ENCODE measurements around the gene CADM1. TPM values are rescaled to one million over a fixed set of nuclear protein-coding genes. Genes with fewer than 3 reads are reported as not detected.

Gene CADM1
- total and polyA plus RNA-seq, 2 donors (not counting 1 experiment from before 2014, with no cell fraction given) = 15.4 to 86.0 TPM

- Histone ChIP-seq H3K9ac (ENCODE audit: insufficient read depth, low read length) (no peak overlapping the region), H3K4me3 (replicated peaks in 1 of 4; ENCODE audit: control extremely low read depth in 1 of 4, insufficient read depth in 1 of 4, low read depth in 3 of 4, low read length in 4 of 4) (no peak overlapping the region), H4K20me1 (ENCODE audit: control insufficient read depth, extremely low read depth, insufficient read depth, low read length) (no peaks in the 10 kb centered on the region), H2AFZ (ENCODE audit: low read length) (no peak overlapping the region), H3K4me2 (ENCODE audit: extremely low read depth, insufficient read depth, low read length) (no peak overlapping the region), H3K79me2 (ENCODE audit: control insufficient read depth, insufficient read depth, low read length) (no peaks in the 10 kb centered on the region), H3K4me1 (ENCODE audit: control insufficient read depth, extremely low read depth, insufficient read depth, low read length) (no peaks in the 10 kb centered on the region), H3K9me3 (ENCODE audit: control insufficient read depth, insufficient read depth, low read depth, low read length) (no peaks in the 10 kb centered on the region), H3K27ac (ENCODE audit: insufficient read depth, low read length) (no peak overlapping the region), H3K27me3 (ENCODE audit: control insufficient read depth, insufficient read depth, low read length) (no peaks in the 10 kb centered on the region), H3K36me3 (ENCODE audit: control insufficient read depth, insufficient read depth, low read length) (no peaks in the 10 kb centered on the region)
- TF ChIP-seq EZH2 (IDR thresholded peaks at IDR 0.05; ENCODE audit: low read length, missing control alignments) = no peak
- no peak for TF ChIP-seq CTCF (conservative IDR thresholded peaks at IDR 0.05 in 1 of 2, IDR thresholded peaks at IDR 0.05 in 1 of 2; ENCODE audit: low read depth in 1 of 2, low read length in 2 of 2)
- DNase-seq (ENCODE audit: low read depth in 2 of 2) = peak; percentile 86 to 98
Observed at GRCh38 chr11:115222218-115222862, 281.9 kb downstream of the CADM1 start.

DNA sequence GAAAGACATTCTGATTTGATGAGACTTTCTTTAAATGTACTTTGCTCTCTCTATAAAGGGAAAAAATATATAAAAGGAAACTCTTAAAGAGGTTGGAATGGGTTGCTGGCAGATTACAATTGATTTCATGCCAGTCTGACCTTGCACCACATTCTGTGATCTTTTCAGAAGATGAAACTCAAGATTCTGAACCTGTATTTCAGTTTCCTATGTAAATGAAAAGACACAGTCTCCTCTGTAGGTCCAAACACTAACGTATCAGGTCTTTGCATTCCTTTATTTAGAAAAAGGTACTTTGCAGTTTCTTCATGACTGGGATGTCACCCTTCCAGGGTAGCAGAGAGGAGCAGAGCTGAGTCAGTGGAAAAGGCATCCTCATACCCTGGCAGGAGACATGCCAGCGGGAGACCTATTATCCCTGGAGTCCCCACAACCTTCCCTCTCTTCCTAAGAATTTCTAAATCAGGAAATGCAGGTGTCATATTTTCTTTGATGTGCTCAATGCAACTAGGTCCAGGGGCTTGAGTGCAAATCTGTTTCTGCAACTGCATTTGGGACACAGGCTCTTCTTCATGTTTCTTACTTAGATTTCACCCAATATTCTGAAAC is 282.6 kb downstream of the CADM1 start:
- Histone ChIP-seq H3K4me3 (replicated peaks in 1 of 4; ENCODE audit: control extremely low read depth in 1 of 4, insufficient read depth in 1 of 4, low read depth in 3 of 4, low read length in 4 of 4) (no peak overlapping the region), H3K79me2 (ENCODE audit: control insufficient read depth, insufficient read depth, low read length) (no peaks in the 10 kb centered on the region), H3K9ac (ENCODE audit: insufficient read depth, low read length) (no peak overlapping the region), H3K27ac (ENCODE audit: insufficient read depth, low read length) (no peak overlapping the region), H2AFZ (ENCODE audit: low read length) (no peak overlapping the region), H3K36me3 (ENCODE audit: control insufficient read depth, insufficient read depth, low read length) (no peaks in the 10 kb centered on the region), H4K20me1 (ENCODE audit: control insufficient read depth, extremely low read depth, insufficient read depth, low read length) (no peaks in the 10 kb centered on the region), H3K4me2 (ENCODE audit: extremely low read depth, insufficient read depth, low read length) (no peak overlapping the region), H3K4me1 (ENCODE audit: control insufficient read depth, extremely low read depth, insufficient read depth, low read length) (no peaks in the 10 kb centered on the region), H3K9me3 (ENCODE audit: control insufficient read depth, insufficient read depth, low read depth, low read length) (no peaks in the 10 kb centered on the region), H3K27me3 (ENCODE audit: control insufficient read depth, insufficient read depth, low read length) (no peaks in the 10 kb centered on the region)
- no peak for TF ChIP-seq CTCF (conservative IDR thresholded peaks at IDR 0.05 in 1 of 2, IDR thresholded peaks at IDR 0.05 in 1 of 2; ENCODE audit: low read depth in 1 of 2, low read length in 2 of 2)
- TF ChIP-seq EZH2 (IDR thresholded peaks at IDR 0.05; ENCODE audit: low read length, missing control alignments) = no peak
- no peak for DNase-seq (ENCODE audit: low read depth in 2 of 2)

DNA sequence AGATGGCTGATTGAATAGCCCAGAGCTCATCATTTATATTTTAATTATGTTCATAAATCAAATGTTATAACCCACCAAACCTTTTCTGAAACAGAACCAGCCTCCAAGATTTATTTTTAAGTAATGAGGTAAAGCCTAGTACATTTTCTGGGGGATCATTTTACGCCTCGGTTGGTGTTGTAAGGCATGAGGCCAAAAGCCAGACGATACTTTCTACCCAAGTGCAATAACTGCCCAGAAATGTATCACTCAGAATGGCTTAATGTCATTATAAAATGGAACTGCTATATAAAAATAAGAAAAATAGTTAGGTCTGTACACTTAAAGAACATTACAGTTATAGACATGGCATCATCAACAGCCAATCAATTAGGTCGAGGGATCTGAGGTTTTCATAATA is 283.3 kb downstream of the CADM1 start:
- no peak overlapping the region for H3K27ac ChIP-seq (ENCODE audit: insufficient read depth, low read length)
- H3K36me3 ChIP-seq (ENCODE audit: control insufficient read depth, insufficient read depth, low read length) = no peaks in the 10 kb centered on the region
- no peak overlapping the region for H3K4me2 ChIP-seq (ENCODE audit: extremely low read depth, insufficient read depth, low read length)
- TF ChIP-seq CTCF (conservative IDR thresholded peaks at IDR 0.05 in 1 of 2, IDR thresholded peaks at IDR 0.05 in 1 of 2; ENCODE audit: low read depth in 1 of 2, low read length in 2 of 2) = no peak
- no peak for TF ChIP-seq EZH2 (IDR thresholded peaks at IDR 0.05; ENCODE audit: low read length, missing control alignments)
- no peak overlapping the region for H2AFZ ChIP-seq (ENCODE audit: low read length)
- no peak overlapping the region for H3K4me3 ChIP-seq (replicated peaks in 1 of 4; ENCODE audit: control extremely low read depth in 1 of 4, insufficient read depth in 1 of 4, low read depth in 3 of 4, low read length in 4 of 4)
- no peak overlapping the region for H3K9ac ChIP-seq (ENCODE audit: insufficient read depth, low read length)
- DNase-seq (ENCODE audit: low read depth in 2 of 2) = no peak
- H3K9me3 ChIP-seq (ENCODE audit: control insufficient read depth, insufficient read depth, low read depth, low read length) = no peaks in the 10 kb centered on the region
- no peaks in the 10 kb centered on the region for H3K4me1 ChIP-seq (ENCODE audit: control insufficient read depth, extremely low read depth, insufficient read depth, low read length)
- no peaks in the 10 kb centered on the region for H3K79me2 ChIP-seq (ENCODE audit: control insufficient read depth, insufficient read depth, low read length)
- no peaks in the 10 kb centered on the region for H4K20me1 ChIP-seq (ENCODE audit: control insufficient read depth, extremely low read depth, insufficient read depth, low read length)
- no peaks in the 10 kb centered on the region for H3K27me3 ChIP-seq (ENCODE audit: control insufficient read depth, insufficient read depth, low read length)
